ENCODE data around the gene SOX12.
"Not testable (repeated sequence)": the region's sequence is repeated elsewhere in the genome, so short reads cannot be mapped to it uniquely, and the experiment has no call there.

The SOX12 gene

GRCh38 chr20:329851-330232 lies 4.5 kb downstream of the SOX12 start:
- H3K4me3 ChIP-seq (ENCODE audit: low read depth, low read length) = no peak overlapping the region
- ChIA-PET POLR2A (interaction anchor here (1.3 kb wide), 1 partner anchor 32 kb away, joined by 3 read pairs; no protein-coding TSS in a partner anchor), CTCF (interaction anchor here (1.2 to 4.8 kb wide), 14 partner anchors 10 to 122 kb away, joined by 3 to 59 read pairs (median 10); partner anchors contain the start of genes DEFB132, NRSN2 and ZCCHC3)
- DNase-seq (ENCODE audit: low read depth, low spot score) = no peak
- TF ChIP-seq CTCF (IDR thresholded peaks at IDR 0.05; ENCODE audit: insufficient read depth, low read length, missing control alignments) = no peak

DNA sequence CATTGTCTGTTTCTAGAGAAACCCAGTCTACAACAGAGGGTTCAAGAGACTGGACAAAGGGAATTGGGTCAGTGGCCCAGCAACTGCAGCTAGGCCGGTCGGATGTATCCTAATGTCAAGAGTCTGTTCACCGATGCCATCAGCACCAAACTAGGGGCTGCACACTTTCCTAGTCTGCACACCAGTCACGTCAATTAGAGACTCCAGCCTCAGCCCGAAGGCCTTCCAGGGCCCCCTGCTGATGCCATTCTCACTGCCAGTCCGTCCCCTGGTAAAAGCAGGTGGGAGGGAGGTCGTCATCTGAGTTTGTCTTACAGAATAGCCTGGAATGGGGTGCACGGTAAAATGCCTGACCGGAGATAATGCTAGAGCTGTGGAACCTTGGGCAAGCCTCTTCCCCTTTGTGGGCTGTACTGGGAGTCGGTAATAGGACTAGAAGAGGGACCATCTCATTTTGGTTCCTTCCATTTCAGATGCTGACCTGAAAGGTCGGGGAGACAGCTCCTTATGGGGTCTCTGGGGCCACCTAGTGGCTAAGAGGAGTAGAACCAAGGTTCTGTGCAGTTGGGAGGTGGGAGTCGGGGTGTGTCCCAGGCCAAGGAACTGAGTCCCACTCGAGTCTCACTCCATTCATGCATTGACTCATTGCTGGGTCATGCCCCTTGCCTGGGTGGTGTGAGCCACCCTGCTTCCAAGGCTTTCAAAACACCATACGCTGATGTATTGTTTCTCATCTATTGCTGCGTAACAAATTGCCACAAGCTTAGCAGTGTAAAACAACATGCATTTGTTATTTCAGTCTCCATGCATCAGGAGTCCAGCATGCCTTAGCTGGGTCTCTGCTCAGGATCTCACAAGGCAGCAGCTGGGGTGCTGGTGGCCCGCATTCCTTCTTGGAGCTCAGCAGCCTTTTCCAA lies 5.1 kb downstream of the SOX12 start:
- ChIA-PET CTCF (interaction anchor here (0.6 to 4.8 kb wide), 31 partner anchors 9 to 409 kb away, joined by 3 to 59 read pairs (median 5); partner anchors contain the start of genes DEFB132, NRSN2 and ZCCHC3), POLR2A (interaction anchor here (0.7 to 1.3 kb wide), 4 partner anchors 15 to 32 kb away, joined by 3 to 4 read pairs (median 3); partner anchors contain the start of gene NRSN2)
- no peak for DNase-seq (ENCODE audit: low read depth, low spot score)
- TF ChIP-seq CTCF (IDR thresholded peaks at IDR 0.05; ENCODE audit: insufficient read depth, low read length, missing control alignments) = peak; percentile 84
- H3K4me3 ChIP-seq (ENCODE audit: low read depth, low read length) = no peak overlapping the region

DNA sequence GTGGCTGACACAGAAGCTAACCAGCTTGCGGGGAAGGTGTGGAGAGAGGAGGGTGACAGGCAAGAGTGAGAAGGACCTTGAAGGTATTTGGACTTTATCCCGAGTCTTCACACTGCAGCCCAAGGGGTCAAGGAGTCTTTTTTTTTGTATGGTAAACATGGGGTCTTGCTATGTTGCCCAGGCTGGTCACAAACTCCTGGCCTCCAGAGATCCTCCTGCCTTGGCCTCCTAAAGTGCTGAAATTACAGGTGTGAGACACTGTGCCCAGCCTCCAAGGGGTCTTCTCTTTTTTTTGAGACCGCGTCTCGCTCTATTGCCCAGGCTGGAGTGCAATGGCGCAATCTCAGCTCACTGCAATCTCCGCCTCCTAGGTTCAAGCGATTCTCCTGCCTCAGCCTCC lies 9.2 kb downstream of the SOX12 start:
- ChIA-PET POLR2A (no interaction called here), CTCF (interaction anchor here (1.6 to 1.8 kb wide), 2 partner anchors 13 to 76 kb away, joined by 3 to 4 read pairs; partner anchors contain the start of gene NRSN2)
- TF ChIP-seq CTCF (IDR thresholded peaks at IDR 0.05; ENCODE audit: insufficient read depth, low read length, missing control alignments) = no peak

GRCh38 chr20:336040-336439 lies 10.7 kb downstream of the SOX12 start:
- CTCF ChIA-PET; H3K4me3 ChIP-seq (ENCODE audit: low read depth, low read length); POLR2A ChIA-PET; DNase-seq (ENCODE audit: low read depth, low spot score): not testable (repeated sequence)

More for the DNA sequence above, 9.2 kb downstream of the SOX12 start:
- no peak for DNase-seq (ENCODE audit: low read depth, low spot score)
- H3K4me3 ChIP-seq (ENCODE audit: low read depth, low read length) = no peak overlapping the region

- TF ChIP-seq CTCF (IDR thresholded peaks at IDR 0.05; ENCODE audit: insufficient read depth, low read length, missing control alignments) = no peak
- no peak overlapping the region for H3K4me3 ChIP-seq (ENCODE audit: low read depth, low read length)
- ChIA-PET POLR2A (no interaction called here), CTCF (interaction anchor here (6.5 kb wide), 1 partner anchor 12 kb away, joined by 59 read pairs; no protein-coding TSS in a partner anchor)
- DNase-seq (ENCODE audit: low read depth, low spot score) = no peak
Observed at GRCh38 chr20:341682-342081, 16.3 kb downstream of the SOX12 start.

GRCh38 chr20:343107-343506 lies 17.8 kb downstream of the SOX12 start:
- POLR2A ChIA-PET = no interaction called here
- CTCF ChIA-PET = interaction anchor here (0.9 to 6.5 kb wide), 2 partner anchors 11 to 13 kb away, joined by 3 to 59 read pairs; no protein-coding TSS in a partner anchor
- no peak overlapping the region for H3K4me3 ChIP-seq (ENCODE audit: low read depth, low read length)
- no peak for TF ChIP-seq CTCF (IDR thresholded peaks at IDR 0.05; ENCODE audit: insufficient read depth, low read length, missing control alignments)
- no peak for DNase-seq (ENCODE audit: low read depth, low spot score)

Measured in AG04449 (cell line).